ENCODE data around the gene GNG7.
"Not testable (repeated sequence)": the region's sequence is repeated elsewhere in the genome, so short reads cannot be mapped to it uniquely, and the experiment has no call there.

The GNG7 gene

DNA sequence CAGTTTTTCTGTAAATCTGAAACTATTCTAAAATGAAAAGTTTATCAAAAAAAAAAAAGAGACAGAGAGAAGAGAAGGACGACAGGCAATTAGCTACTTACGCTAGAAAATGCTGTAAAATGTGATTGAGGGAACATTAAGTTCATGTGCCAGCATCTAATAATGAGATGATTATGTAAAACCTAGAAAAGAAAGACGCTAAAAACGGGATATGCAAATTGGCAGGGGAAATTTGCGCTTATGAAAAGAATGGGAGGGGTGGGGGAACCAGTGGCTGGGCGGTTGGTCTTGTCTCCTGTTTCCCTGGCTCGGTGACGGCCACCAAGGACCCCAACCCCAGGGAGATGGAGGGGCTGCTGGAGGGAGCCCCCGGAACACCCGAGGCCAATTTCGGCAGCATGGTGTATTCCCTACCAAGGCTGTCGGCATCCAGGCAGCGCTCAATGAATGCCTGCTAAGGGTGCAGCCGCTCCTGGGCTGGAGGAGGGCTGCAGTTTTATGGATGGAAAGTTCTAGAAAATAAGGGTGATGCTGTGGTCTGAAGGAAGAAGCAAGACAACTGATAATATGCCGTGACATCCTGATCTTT lies 34.2 kb downstream of the GNG7 start:
- DNase-seq = no peak

DNA sequence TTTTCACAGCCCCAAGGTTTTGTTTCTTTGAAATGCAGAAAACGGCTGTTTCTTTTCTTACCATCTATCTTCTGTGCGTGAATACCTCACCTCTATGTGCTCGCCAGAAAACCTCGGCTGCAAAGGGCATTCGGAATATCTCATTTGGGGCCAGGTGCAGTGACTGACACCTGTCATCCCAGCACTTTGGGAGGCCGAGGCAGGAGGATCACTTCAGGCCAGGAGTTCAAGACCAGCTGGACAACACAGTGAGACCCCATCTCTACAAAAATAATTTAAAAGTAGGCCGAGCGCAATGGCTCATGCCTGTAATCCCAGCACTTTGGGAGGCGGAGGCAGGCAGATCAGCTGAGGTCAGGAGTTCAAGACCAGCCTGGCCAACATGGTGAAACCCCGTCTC lies 35.1 kb downstream of the GNG7 start:
- DNase-seq = not testable (repeated sequence)

DNA sequence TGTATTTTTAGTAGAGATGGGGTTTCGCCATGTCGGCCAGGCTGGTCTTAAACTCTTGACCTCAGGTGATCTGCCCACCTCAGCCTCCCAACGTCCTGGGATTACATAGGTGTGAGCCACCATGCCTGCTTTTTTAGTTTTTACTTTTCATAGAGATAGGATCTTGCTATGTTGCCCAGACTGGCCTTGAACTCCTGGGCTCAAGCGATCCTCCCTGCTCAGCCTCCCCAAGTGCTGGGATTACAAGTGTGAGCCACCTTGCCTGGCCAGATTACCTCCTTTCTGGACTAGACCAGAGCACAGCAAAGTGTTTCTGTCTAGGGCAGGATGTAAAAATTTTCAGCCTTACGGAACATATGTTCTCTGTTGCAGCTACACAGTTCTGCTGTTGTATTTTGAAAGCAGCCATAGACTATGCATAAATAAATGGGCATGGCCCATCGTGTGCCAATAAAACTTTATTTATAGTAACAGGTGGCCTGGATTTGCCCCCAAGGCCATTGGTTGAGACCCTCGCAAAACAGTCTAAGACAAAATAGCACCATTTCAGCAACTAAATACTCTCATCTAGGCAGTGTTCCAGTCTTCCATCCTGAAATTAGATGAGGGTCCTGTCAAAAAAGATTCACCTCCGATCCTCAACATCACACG lies 36.0 kb downstream of the GNG7 start:
- no peak for DNase-seq

DNA sequence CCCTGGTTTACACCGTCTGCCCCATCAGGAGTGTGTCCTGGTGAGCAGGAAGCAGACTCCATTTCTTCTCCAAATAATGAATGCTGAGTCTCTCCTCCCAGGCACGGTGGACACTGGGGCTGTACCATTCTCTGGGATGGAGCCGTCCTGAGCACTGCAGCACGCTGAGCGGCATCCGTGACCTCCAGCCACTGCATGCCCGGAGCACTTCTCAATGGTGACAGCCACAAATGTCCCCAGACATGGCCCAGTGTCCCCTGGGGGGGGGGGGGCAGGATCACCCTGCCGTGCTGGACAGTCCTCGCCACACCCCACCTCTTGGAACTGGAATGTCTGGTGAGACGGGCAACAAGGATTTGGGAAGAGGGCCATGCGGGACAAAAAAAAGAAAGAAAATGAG lies 37.4 kb downstream of the GNG7 start:
- DNase-seq = no peak

DNA sequence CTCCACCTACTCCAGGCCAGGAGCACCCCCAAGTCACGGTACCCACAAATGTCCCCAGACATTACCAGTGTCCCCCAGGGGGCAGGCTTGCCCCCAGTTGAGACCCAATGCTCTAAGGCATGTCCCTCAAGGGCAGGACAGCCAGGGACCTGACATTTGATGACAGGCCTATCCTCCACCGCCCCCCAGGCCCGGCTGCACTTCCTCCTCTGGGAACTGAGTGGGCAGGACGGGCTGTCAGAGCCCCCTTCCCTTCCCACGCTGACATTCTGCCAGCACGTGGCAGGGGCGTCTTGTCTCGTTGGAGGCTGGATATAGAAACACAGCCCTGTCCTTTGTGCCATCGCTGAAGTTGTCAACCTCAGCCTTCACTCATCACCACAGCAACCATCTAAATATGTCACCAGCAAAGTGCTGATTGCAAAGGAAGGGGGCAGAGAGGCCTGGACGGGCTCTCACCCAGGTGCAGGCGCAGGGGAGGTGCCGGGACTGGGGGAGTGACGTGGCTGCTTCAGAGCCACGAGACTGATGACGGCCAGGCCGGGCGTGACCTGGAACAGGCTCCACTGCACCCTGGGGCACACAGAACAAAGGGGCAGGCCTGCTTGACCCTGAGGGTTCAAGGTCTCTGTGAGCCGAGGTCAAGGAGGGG lies 38.4 kb downstream of the GNG7 start:
- DNase-seq = no peak

- DNase-seq = no peak
Measured at GRCh38 chr19:2661615-2662014, 40.9 kb downstream of the GNG7 start.

DNA sequence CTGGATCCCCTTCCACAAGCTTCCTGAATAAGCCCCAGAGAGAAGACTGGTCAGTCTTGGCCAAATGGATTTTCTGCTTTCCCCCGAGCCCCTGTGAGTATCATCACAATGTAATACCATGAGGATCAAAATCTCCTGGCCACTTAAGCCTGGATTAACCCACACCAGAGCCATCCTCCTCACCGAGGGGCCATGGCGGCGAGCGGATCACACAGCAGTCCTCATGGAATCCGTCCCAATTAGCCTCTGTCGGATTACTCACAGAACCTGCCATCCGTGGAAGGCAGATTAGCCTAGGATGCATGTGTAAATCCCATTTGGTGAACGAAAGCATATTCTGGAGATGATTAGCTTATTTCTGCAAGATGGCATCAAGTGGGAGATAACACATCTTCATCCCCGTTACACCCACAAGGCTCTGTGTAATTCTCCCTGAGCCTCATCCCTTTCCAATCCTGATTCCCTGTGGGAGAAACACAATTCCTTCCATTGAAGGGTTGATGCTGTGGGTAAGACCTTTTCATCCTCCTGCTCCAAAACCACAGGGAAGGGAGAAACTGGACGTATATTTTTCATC lies 42.5 kb downstream of the GNG7 start:
- no peak for DNase-seq

GRCh38 chr19:2656533-2656932 lies 46.0 kb downstream of the GNG7 start:
- DNase-seq = no peak

GRCh38 chr19:2653710-2654707 lies 48.5 kb downstream of the GNG7 start:
- DNase-seq = no peak

DNA sequence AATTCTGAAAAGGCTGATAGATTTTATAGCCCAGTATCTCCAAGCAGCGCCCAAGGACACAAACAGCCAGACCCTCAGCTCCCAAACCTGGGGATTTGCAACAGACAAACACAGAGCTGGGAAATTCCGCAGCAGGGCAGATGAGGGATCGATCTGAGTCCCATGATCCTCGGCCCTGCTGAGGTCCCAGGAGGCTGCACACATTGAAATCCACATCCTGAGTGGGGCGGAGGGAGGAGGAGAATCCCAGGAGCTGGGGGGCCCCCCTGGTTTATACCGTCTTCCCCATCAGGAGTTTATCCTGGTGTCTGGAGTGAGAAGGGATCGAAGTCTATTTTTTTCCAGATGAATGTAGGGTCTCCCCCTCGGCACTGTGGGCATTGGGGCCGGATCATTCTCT lies 49.3 kb downstream of the GNG7 start:
- DNase-seq = no peak

DNA sequence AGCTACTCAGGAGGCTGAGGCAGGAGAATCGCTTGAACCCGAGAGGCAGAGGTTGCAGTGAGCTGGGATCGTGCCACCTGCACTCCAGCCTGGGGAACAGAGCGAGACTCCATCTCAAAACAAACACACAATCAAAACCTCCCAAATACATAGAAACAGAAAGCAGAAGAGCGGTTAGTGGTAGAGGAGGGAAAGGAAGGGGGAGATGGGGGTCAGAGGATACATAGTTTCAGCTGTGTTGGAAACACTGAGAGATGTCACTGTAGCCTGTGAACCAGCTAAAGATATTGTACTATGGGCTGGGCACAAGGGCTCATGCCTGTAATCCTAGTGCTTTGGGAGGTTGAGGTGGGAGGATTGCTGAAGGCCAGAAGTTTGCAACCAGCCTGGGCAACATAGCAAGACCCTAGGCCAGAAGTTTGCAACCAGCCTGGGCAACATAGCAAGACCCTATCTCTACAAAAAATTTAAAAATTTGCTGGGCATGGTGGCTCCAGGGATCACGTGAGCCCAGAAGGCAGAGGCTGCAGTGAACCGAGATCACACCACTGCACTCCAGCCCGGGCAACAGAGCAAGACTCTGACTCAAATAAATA lies 49.9 kb downstream of the GNG7 start:
- DNase-seq = no peak

GRCh38 chr19:2651002-2651733 lies 51.3 kb downstream of the GNG7 start:
- not testable (repeated sequence) for DNase-seq

GRCh38 chr19:2650515-2650914 lies 52.0 kb downstream of the GNG7 start:
- DNase-seq = no peak

DNA sequence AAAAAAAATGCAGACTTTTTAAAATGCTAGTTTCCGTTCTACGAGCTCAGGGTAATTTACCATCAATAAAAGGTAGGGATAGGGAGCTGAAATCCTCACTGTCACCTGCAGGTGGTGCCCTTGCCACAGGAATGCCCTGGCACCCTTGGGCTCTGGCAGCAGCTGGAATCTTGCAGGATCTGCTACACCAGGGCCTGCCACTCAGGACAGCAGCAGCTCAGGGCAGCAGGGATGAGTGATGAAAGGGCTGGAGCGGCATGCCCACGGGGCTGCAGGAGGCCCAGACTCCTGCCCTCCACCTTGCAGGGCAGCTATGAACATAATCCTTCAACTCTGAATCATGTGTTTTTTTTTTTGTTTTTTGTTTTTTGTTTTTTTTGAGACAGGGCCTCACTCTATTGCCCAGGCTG lies 54.0 kb downstream of the GNG7 start:
- DNase-seq = peak; percentile 67

GRCh38 chr19:2648099-2648498 lies 54.4 kb downstream of the GNG7 start:
- DNase-seq = no peak

DNA sequence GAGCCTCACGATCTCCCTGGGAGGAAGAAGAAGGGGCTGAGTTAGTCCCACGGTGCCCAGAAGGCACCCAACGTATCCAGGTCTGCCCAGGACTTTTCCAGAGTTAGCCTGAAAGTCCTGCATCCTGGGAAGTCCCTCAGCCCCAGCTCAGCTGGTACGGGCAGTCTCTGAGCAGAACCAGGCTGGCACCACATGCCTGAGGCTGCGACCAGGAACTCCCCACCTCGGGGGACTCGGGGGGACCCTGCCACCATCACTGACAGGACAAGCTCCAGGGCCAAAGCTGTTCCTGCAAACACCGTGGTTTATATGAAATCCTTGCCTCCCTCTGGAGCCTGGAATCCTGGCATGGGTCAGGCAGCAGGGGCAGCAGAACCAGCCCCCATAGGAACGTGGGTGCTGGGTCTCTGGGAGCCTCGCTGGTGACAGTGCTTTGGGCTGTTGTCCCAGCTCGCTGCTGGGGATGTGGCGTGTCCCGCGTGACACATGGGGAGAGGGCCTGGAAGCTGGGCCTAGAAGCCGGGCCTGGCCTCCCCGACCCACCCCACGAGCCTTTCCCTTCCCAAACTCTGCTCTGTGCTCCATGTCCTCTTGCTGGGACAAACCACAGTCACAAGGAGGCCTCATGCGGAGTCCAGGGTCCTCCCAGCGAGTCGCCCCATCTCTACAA lies 55.5 kb downstream of the GNG7 start:
- DNase-seq = no peak

GRCh38 chr19:2645826-2646225 lies 56.7 kb downstream of the GNG7 start:
- no peak for DNase-seq

- not testable (repeated sequence) for DNase-seq
Measured at GRCh38 chr19:2643123-2643737, 59.3 kb downstream of the GNG7 start.

- DNase-seq = no peak
Measured at GRCh38 chr19:2641332-2641698, 61.2 kb downstream of the GNG7 start.

DNA sequence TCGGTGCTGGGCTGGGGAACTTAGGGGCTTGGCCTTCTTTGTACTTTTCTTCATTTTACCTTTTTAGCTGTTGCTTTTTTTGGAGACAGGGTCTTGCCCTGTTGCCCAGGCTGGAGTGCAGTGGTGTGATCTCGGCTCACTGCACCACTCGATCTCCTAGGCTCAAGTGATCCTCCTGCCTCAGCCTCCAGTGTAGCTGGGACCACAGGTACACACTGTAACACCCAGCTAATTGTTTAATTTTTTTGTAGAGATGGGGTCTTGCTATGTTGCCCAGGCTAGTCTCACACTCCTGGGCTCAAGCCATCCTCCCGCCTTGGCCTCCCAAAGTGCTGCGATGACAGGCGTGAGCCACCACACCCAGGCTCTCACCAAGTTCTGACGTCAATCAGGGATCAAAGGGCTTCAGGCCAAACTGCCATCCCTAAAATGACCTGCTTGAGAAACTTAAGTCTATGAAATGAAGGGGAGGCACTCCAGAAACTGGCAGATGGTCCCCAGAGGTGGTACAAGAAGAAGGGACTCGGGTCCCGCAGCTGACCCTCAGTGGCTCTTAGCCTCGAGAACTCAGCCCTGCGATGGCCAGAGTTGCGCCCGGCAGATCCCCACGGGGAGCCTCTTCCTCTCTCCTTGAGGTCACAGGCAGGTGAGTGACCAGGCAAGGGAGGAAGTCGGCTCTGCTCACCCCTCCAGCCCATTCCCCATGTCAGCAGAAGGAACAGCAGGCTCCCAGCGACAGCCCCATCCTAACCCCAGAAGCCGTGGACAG lies 61.7 kb downstream of the GNG7 start:
- no peak for DNase-seq

Data from NCI-H2171 (cell line).